Measurements from ENCODE around the gene APH1A. TPM values are rescaled to one million over a fixed set of nuclear protein-coding genes. Genes with fewer than 3 reads are reported as not detected.

APH1A gene
- total RNA-seq, 1 experiment from 2014 or later = 211 TPM

DNA sequence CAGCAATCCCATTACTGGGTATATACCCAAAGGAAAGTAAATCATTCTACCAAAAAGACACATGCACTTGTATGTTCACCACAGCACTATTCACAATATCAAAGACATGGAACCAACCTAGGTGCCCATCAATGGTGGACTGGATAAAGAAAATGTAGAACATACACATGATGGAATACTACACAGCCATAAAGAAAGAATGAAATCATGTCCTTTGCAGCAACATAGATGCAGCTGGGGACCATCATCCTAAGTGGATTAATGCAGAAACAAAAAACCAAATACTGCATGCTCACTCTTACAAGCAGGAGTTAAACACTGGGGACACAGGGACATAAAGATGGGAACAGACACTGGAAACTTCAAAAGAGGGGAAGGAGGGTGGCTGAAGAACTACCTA is 41.6 kb downstream of the APH1A start:
- TF ChIP-seq EZH2 (IDR thresholded peaks at IDR 0.05; ENCODE audit: low read length, unreplicated experiment) = no peak
- TF ChIP-seq, protein P1, sequence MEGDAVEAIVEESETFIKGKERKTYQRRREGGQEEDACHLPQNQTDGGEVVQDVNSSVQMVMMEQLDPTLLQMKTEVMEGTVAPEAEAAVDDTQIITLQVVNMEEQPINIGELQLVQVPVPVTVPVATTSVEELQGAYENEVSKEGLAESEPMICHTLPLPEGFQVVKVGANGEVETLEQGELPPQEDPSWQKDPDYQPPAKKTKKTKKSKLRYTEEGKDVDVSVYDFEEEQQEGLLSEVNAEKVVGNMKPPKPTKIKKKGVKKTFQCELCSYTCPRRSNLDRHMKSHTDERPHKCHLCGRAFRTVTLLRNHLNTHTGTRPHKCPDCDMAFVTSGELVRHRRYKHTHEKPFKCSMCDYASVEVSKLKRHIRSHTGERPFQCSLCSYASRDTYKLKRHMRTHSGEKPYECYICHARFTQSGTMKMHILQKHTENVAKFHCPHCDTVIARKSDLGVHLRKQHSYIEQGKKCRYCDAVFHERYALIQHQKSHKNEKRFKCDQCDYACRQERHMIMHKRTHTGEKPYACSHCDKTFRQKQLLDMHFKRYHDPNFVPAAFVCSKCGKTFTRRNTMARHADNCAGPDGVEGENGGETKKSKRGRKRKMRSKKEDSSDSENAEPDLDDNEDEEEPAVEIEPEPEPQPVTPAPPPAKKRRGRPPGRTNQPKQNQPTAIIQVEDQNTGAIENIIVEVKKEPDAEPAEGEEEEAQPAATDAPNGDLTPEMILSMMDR (conservative IDR thresholded peaks at IDR 0.05; ENCODE audit: low read depth, low read length) = no peak
- no peak for TF ChIP-seq EZH2phosphoT487 (IDR thresholded peaks at IDR 0.05; ENCODE audit: borderline replicate concordance, low read length)
- ChIA-PET CTCF (no interaction called here), POLR2A (ENCODE audit: unreplicated experiment) (no interaction called here)
- DNase-seq = no peak
- Histone ChIP-seq H4K20me1 (ENCODE audit: low read length) (no peaks in the 10 kb centered on the region), H3K9me3 (ENCODE audit: low read length) (no peaks in the 10 kb centered on the region), H3K27me3 (ENCODE audit: low read length) (no peaks in the 10 kb centered on the region), H3K27ac (ENCODE audit: low read length) (no peak overlapping the region), H2AFZ (ENCODE audit: low read length) (no peak overlapping the region), H3K4me1 (ENCODE audit: insufficient read depth, low read length) (no peaks in the 10 kb centered on the region), H3K4me2 (ENCODE audit: low read length) (no peak overlapping the region), H3F3A (ENCODE audit: low read length, unreplicated experiment) (no peaks in the 10 kb centered on the region), H3K9ac (ENCODE audit: low read length) (no peak overlapping the region), H3K79me2 (ENCODE audit: low read length) (peaks cover 23% of the 10 kb centered on the region), H3K36me3 (ENCODE audit: low read depth, low read length) (peaks cover 57% of the 10 kb centered on the region), H3K9me2 (replicated peaks; ENCODE audit: low read length) (no peaks in the 10 kb centered on the region), H3K4me3 (ENCODE audit: low read length) (no peak overlapping the region)
- no TSS peak for BruUV-seq (replicated peaks)
- no peak for ATAC-seq
- intact Hi-C loops (cut with micrococcal nuclease) = no loop called here

DNA sequence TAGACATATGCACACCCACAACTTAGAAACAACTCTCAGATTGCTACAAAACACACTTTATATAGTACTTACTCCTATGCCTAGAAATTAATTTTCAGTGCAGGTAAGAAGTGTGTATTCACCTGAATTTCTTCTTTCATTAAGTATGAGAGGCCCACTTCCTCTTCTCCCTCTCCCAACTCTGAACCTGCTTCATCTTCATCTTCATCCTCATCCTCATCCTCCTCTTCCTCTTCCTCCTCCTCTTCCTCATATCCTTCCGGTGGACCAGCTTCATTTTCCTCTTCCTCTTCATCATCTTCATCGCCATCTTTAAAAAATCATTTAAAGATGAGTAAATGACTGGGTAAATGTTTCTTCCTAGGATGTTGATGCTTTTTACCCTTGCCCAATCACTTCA is 42.3 kb downstream of the APH1A start:
- DNase-seq = no peak
- H3K27me3 ChIP-seq (ENCODE audit: low read length) = no peaks in the 10 kb centered on the region
- no peaks in the 10 kb centered on the region for H3F3A ChIP-seq (ENCODE audit: low read length, unreplicated experiment)
- no peaks in the 10 kb centered on the region for H4K20me1 ChIP-seq (ENCODE audit: low read length)
- no peak overlapping the region for H2AFZ ChIP-seq (ENCODE audit: low read length)
- H3K9me2 ChIP-seq (replicated peaks; ENCODE audit: low read length) = no peaks in the 10 kb centered on the region
- no peak overlapping the region for H3K27ac ChIP-seq (ENCODE audit: low read length)
- no peak for ATAC-seq
- ChIA-PET CTCF (no interaction called here), POLR2A (ENCODE audit: unreplicated experiment) (no interaction called here)
- H3K9me3 ChIP-seq (ENCODE audit: low read length) = no peaks in the 10 kb centered on the region
- H3K9ac ChIP-seq (ENCODE audit: low read length) = no peak overlapping the region
- peaks cover 57% of the 10 kb centered on the region for H3K36me3 ChIP-seq (ENCODE audit: low read depth, low read length)
- H3K4me3 ChIP-seq (ENCODE audit: low read length) = no peak overlapping the region
- no TSS peak for BruUV-seq (replicated peaks)
- peaks cover 17% of the 10 kb centered on the region for H3K79me2 ChIP-seq (ENCODE audit: low read length)
- TF ChIP-seq, protein P1 (conservative IDR thresholded peaks at IDR 0.05; ENCODE audit: low read depth, low read length) = no peak
- TF ChIP-seq EZH2 (IDR thresholded peaks at IDR 0.05; ENCODE audit: low read length, unreplicated experiment) = no peak
- TF ChIP-seq EZH2phosphoT487 (IDR thresholded peaks at IDR 0.05; ENCODE audit: borderline replicate concordance, low read length) = no peak
- intact Hi-C loops (cut with micrococcal nuclease) = no loop called here
- H3K4me1 ChIP-seq (ENCODE audit: insufficient read depth, low read length) = no peaks in the 10 kb centered on the region
- no peak overlapping the region for H3K4me2 ChIP-seq (ENCODE audit: low read length)

DNA sequence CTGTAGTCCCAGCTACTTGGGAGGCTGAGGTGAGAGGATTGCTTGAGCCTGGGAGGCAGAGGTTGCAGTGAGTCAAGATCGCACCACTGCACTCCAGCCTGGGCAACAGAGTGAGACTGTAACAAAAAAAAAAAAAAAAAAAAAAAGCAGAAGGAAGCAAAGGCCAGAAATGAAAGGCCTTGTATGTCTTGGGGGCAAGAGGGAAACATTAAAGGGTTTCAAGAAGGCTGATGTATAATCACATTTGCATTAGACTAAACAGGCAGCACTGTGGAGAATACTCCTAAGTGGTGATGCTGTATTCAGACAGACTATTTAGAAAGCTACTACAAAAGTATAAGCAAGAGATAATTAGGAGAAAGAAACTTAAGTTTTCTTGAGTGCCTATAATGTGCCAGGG is 43.3 kb downstream of the APH1A start:
- TF ChIP-seq EZH2 (IDR thresholded peaks at IDR 0.05; ENCODE audit: low read length, unreplicated experiment) (no peak), EZH2phosphoT487 (IDR thresholded peaks at IDR 0.05; ENCODE audit: borderline replicate concordance, low read length) (no peak)
- TF ChIP-seq, protein P1 (conservative IDR thresholded peaks at IDR 0.05; ENCODE audit: low read depth, low read length) = no peak
- BruUV-seq (replicated peaks) = no TSS peak
- H3K27me3 ChIP-seq (ENCODE audit: low read length) = no peaks in the 10 kb centered on the region
- H4K20me1 ChIP-seq (ENCODE audit: low read length) = no peaks in the 10 kb centered on the region
- H3K4me2 ChIP-seq (ENCODE audit: low read length) = no peak overlapping the region
- no peak overlapping the region for H3K4me3 ChIP-seq (ENCODE audit: low read length)
- intact Hi-C loops (cut with micrococcal nuclease) = no loop called here
- H3K36me3 ChIP-seq (ENCODE audit: low read depth, low read length) = peaks cover 54% of the 10 kb centered on the region
- H3K79me2 ChIP-seq (ENCODE audit: low read length) = 0 out of 2 replicates have a peak, but pooled peaks cover 8% of the 10 kb centered on the region
- H3K9me3 ChIP-seq (ENCODE audit: low read length) = no peaks in the 10 kb centered on the region
- ChIA-PET CTCF (no interaction called here), POLR2A (ENCODE audit: unreplicated experiment) (no interaction called here)
- H3F3A ChIP-seq (ENCODE audit: low read length, unreplicated experiment) = no peaks in the 10 kb centered on the region
- no peak for ATAC-seq
- no peak for DNase-seq
- no peaks in the 10 kb centered on the region for H3K4me1 ChIP-seq (ENCODE audit: insufficient read depth, low read length)
- no peak overlapping the region for H3K27ac ChIP-seq (ENCODE audit: low read length)
- H2AFZ ChIP-seq (ENCODE audit: low read length) = no peak overlapping the region
- no peaks in the 10 kb centered on the region for H3K9me2 ChIP-seq (replicated peaks; ENCODE audit: low read length)
- no peak overlapping the region for H3K9ac ChIP-seq (ENCODE audit: low read length)

Data from PC-3 (cell line).